ENCODE data around the gene KLHL5.

DNA sequence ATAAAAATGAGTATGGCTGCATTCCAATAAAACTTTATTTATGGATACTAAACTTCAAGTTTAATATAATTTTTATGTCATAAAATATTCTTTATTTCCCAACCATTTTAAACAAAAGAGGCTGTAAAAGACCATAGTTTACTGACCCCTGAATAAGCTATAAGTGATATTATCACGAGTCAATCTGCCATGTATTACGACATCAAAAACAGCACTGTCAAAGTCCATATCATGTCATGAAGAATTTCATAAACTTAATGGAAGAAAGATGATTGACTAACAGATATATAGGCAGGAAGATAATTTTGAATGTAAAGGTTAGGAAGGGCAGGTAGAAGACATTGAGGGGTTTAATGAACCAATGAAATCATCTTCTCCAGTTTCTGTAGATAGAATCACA, 48.0 kb upstream of the KLHL5 start:
- TF ChIP-seq, protein P1, sequence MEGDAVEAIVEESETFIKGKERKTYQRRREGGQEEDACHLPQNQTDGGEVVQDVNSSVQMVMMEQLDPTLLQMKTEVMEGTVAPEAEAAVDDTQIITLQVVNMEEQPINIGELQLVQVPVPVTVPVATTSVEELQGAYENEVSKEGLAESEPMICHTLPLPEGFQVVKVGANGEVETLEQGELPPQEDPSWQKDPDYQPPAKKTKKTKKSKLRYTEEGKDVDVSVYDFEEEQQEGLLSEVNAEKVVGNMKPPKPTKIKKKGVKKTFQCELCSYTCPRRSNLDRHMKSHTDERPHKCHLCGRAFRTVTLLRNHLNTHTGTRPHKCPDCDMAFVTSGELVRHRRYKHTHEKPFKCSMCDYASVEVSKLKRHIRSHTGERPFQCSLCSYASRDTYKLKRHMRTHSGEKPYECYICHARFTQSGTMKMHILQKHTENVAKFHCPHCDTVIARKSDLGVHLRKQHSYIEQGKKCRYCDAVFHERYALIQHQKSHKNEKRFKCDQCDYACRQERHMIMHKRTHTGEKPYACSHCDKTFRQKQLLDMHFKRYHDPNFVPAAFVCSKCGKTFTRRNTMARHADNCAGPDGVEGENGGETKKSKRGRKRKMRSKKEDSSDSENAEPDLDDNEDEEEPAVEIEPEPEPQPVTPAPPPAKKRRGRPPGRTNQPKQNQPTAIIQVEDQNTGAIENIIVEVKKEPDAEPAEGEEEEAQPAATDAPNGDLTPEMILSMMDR (IDR thresholded peaks at IDR 0.05): no peak
- no peak for TF ChIP-seq SIN3A (IDR thresholded peaks at IDR 0.05; ENCODE audit: borderline replicate concordance, insufficient read depth, low read depth, low read length)
- TF ChIP-seq TCF7L2 (IDR thresholded peaks at IDR 0.05; ENCODE audit: low read depth, low read length): no peak

All from Panc1 (cell line).